Esophagus muscularis mucosa (tissue), 3 donors: ENCODE data around the gene RNF213.

Experiments used
- CTCF ChIP-seq, 3 experiments: fragments of 200-600 bp in 2 of 3; fragments of 450-650 bp in 1 of 3; sonication (generic) in 2 of 3; IDR thresholded peaks; one replicate each; pipeline ENCODE4 v1.5.1; 2017 to 2019; ENCODE audit warnings: antibody characterized with exemption in 3 of 3, mild to moderate bottlenecking in 2 of 3, moderate library complexity in 1 of 3
- POLR2A ChIP-seq: fragments of 450-650 bp; IDR thresholded peaks from one replicate; pipeline ENCODE4 v1.6.1; 2017; ENCODE audit warnings: antibody characterized with exemption, moderate library complexity, mild to moderate bottlenecking, low read depth
- POLR2AphosphoS5 ChIP-seq, 2 donors: sonication (generic); formaldehyde crosslinking; IDR thresholded peaks; one replicate each; pipeline ENCODE4 v1.6.1; 2017; ENCODE audit warnings: antibody characterized with exemption in 2 of 2

- TF ChIP-seq POLR2A (no peak), POLR2AphosphoS5 (IDR thresholded peaks at IDR 0.05) (no peak), CTCF (IDR thresholded peaks at IDR 0.05) (no peak)
These were observed 12.4 kb upstream of the RNF213 start for GRCh38 chr17:80248001-80248893.
